NCI-H226 (cell line): Measurements from ENCODE around the gene C1QTNF1.

Experiments used
- DNase-seq: peaks from one replicate; pipeline ENCODE4 v3.0.0-alpha.2; 2015

C1QTNF1 gene, protein sequence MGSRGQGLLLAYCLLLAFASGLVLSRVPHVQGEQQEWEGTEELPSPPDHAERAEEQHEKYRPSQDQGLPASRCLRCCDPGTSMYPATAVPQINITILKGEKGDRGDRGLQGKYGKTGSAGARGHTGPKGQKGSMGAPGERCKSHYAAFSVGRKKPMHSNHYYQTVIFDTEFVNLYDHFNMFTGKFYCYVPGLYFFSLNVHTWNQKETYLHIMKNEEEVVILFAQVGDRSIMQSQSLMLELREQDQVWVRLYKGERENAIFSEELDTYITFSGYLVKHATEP

DNA sequence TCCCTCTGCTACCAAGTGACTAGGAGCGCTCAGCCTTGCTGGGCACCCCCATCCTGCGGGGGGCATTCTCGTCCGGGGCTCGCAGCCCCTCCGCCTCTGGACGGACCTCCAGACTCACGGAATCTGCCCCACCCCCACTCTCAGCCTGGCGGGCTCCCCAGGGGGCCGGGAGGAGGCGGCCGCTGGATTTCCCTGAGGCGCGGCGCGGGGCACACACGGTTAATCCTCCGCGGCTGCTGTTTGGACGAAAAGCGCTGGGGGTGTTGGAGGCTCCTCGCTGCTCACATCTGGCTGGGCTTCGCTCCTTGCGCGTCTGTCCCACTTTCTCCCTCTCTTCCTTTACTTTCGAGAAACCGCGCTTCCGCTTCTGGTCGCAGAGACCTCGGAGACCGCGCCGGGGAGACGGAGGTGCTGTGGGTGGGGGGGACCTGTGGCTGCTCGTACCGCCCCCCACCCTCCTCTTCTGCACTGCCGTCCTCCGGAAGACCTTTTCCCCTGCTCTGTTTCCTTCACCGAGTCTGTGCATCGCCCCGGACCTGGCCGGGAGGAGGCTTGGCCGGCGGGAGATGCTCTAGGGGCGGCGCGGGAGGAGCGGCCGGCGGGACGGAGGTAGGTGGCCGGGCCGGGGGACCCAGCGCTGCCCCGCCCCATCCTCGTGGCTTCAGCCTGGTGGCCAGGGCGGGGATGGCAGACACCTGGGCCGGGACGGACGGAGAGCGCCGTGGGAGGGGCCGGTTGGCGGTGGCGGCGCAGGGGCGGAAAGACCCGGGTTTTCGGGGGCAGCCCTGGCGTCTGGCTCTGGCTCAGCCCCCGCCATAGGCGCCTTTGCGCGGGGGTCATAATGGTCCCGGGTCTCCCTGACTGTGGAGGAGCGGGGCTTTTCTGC lies at the start of gene C1QTNF1:
TSS of gene C1QTNF1 (plus strand) at position 284 of the 886 bp plus-strand sequence. CDS start 19,800 bp downstream, outside the sequence.
- DNase-seq, result no peak

DNA sequence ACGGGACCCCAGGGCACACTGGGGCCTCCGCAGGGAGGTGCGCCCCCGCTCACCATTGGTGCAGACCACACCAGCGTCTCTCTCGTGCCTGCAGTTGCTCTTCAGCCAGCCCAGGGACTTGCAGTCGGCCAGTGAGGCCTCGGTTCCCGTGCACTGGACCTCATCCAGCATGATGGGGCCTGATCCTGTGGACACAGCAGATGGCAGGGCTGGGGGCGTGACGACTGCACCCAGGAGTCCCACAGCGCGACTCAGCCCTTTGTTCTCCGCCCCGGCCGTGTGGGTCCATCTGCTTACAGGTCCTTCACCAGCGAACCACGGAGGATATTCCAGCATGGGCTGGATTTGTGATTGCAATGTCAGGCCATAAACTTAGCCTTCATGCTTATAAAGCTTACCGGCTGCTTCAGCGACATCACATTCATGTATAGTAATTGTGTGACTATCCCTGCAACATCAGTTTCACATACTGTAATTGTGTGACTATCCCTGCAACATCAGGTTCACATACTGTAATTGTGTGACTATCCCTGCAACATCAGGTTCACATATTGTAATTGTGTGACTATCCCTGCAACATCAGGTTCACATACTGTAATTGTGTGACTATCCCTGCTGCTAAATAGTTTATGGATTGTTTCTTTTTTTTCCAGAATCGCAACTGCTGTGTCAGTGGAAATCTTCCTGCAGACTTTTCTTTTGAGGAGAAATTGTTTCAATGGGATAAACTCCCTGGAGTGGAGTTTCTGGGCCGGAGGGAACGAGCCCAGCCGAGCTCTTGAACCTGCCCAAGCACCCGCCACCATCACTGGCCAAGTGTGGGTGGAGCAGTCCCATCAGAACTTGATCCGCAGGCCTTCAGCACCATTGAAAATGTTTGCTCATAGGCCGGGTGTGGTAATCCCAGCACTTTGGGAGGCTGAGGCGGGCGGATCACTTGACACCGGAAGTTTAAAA lies 49.1 kb upstream of the C1QTNF1 start:
- DNase-seq, result no peak

DNA sequence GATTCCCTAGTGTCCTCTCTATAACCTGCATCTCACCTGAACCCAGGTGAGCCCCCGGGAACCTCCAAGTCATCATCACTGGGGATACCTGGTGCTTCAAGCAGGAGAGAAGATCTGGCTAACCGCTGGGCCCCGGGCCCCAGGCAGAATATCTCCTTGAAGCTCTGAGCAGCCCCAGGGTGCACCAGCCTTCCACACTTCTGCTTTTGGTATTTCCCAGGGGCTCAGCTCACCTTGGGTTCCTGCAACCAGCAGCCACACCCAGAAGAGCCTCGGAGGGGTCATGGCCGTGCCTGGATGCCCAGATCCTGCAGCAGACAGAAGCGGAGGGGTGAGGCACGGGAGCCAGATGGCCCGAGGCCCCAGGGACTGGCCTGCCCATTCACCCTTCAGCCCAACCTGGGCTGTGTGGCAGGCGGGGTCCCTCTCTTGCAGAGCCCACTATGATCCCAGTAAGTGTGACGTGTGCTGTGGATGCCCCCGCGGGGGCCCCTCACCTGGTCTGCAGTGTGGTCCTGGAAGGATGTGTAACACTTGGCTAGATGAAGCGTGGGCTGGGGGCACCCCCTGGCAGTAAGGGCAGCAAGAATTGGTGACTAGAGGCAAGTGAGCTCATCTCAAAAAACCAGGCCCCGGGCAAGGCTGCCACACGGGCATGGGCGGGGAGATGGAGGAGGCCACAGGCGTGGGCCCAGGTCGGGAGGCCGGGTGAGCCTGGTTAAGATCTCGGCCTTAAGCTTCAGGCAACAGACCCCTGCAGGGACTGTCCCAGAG lies 46.9 kb upstream of the C1QTNF1 start:
- no peak for DNase-seq

DNA sequence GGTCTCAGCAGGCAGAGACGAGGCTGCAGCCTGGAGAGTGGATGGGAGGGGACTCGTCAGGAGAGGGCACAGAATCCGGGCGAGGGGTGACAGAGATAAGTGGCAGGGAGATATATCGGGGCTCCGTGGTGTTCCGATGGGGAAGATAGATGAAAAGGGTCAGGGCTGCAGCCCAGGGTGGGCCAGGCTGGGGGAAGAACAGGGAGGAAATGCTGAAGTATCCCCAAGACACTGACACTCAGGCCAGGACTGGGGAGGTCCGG lies 46.4 kb upstream of the C1QTNF1 start:
- DNase-seq, result no peak

DNA sequence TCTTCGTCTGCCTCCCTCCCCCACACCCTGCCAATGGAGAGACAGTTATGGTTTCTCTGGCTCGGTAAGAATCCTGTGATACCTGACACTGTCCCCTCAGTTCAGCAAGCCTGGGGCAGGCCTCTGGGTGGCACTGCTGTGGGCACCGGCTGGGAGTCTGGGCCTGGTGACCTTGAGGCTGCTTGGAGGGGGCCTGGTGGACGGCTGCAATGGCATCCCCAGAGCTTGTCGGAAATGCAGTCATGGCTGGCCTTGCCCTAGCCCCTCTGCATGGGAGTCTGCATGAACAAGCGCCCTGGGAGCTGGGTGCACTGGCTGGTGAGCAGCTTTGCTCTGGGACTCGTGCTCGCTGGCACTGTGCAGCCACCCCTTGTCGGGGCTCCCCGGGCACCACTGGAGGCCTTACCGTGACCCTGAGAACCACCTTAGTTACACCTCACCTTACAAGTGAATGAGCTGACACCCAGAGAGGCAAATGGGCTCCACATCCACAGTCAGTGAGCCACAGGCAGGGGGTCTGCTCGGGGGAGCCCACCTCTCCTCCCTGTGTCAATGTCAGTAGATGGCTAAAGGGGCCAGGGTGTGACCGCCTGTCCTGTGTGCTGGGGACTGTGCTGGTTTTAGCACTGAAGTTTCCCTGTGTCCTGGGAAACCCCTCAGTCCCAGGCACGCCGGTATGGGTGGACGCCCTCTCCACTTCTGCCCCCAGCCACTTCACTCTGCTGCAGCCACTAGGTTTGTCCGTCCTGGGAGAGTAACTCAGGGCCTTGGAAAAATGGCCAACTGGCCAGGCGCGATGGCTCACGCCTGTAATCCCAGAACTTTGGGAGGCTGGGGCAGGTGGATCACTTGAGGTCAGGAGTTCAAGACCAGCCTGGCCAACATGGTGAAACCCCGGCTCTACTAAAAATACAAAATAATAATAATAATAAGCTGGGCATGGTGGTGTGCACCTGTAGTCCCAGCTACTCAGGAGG lies 45.7 kb upstream of the C1QTNF1 start:
- DNase-seq, result no peak

DNA sequence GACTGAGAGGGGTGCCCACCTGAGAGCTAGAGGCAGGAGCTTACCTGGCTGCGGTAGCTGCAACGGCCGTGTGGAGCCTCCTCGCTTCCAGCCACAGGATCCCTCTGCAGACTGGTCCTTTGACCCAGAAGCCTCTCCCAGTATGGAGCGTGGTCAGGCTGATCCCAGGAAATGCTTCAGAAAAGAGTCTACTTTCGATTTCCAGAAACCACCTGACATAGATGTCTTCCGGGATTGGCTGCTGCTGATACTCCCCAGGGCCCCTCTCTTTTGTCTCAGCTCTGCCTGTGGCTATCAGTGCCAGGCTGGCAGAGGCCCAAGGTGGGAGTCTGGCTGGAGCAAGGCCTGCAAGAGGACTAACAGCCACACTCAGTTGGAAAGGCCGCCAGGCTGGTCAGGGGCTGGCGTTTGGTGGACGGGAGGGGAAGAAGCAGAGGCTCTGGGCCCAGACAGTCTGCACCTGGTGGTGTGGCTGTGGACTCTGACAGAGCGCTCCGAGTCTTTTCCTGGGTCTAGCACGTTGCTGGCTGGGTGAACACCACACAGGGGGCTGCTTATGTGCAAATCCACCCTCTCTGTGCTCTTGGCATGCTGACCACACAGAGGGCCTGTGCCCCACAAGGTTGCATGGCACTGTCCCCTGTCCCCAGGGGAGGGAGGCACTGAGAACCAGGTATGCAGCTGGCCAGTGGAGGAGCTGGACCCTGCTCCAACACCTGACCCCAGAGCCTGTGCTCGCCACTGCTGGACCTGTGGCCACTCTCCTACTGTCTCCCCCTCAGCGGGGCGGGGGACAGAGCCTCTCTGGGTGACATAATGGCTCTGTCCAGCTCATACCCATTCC lies 44.0 kb upstream of the C1QTNF1 start, which contains the start of gene LGALS3BP:
TSS of gene LGALS3BP (minus strand) at position 144 of the 844 bp plus-strand sequence. CDS start 2,732 bp downstream, outside the sequence.
- peak; percentile 95 for DNase-seq

DNA sequence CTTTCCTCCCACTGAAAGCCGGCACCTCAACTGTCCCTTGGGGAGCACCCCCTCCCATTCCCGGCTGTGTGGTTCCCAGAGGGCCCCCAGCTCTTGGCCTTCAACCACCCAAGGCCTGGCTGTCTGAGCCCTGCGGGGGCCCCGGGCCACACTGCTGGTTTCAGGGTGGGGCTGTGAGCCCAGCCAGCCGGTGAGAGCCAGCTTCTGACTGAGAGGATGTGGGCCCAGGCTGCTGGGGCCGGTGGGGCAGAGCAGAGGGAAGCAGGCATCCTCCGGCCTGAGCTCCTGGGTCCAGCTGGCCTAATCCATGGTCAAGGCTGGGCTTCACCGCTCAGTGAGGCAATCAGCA lies 43.4 kb upstream of the C1QTNF1 start:
- no peak for DNase-seq

DNA sequence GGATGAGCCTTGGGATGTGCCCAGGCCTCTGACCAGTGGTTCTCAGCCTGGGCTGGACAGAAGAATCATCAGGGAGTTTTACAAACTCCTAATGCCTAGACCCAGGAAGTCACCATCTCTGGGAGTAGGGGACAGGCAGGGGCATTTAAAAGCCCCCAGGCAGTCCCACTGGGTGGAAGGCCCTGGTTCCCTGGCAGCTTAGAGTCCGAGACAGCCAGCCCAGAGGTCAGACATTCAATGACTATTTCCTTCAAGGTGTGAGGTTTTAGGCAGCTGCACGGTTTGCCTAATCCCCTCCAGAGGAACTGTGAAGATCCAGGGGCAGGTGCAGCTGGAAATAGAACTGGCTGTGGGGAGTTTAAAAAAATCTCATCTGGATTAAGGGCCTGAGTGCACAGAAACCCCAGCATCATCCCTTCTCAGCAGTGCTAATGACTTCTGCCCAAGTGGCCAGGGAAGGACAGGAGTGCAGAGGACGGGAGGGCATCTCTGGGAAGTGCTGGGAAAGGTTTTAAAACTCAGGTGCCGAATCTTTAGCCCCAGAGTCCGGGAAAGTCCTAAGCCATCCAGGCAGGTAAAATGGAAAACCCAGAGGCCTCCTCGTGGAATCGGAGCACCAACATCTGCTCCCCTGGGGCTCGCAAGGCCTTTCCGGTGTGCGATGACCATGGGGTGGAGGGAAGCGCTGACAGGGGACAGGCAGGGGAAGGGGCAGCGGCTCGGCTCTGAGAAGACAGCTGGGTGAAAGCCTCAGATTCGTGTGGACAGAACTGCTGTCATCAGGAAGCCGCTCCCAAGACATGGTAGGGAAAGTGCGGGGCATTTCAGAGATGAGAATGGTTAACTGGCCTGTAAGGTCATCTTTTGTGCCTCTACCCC lies 42.7 kb upstream of the C1QTNF1 start:
- DNase-seq, result no peak

DNA sequence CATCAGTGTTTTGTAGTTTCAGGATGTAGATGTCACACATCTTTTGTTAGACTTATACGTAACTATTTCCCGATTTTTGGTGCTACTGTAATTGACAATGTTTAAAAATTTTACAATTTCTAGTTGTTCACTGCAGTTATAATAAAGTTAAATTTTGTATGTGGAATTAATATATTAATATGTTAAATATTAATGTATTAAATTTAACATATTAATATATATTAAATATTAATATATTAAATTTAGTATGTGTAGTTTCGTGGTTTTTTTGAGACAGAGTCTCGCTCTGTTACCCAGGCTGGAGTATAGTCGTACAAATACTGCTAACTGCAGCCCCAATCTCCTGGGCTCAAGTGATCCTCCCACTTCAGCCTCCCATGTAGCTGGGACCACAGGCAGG lies 38.6 kb upstream of the C1QTNF1 start:
- DNase-seq, result no peak

DNA sequence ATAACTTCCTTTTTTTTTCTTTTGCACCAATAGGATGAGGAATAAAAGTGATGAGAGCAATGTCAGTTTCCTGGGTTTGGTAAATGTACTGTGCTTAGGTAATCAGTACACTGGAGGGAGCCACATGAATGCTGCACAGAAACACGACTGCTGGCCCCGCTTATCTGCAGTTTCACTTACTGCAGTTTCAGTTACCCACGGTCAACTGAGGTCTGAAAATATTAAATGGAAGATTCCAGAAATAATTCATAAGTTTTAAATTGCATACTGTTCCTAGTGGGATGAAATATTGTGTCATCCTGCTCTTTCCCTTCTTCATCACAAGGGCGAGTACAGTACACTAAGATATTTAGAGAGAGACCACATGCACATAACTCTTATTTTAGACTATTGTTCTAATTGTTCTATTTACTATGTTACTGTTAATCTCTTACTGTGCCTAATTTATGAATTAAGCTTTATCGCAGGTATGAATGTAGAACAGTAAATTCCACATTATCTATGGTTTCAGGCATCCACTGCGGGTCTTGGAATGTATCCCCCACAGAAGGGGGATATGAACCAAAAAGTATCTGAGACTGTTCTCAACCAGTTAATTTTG lies 37.8 kb upstream of the C1QTNF1 start:
- no peak for DNase-seq

DNA sequence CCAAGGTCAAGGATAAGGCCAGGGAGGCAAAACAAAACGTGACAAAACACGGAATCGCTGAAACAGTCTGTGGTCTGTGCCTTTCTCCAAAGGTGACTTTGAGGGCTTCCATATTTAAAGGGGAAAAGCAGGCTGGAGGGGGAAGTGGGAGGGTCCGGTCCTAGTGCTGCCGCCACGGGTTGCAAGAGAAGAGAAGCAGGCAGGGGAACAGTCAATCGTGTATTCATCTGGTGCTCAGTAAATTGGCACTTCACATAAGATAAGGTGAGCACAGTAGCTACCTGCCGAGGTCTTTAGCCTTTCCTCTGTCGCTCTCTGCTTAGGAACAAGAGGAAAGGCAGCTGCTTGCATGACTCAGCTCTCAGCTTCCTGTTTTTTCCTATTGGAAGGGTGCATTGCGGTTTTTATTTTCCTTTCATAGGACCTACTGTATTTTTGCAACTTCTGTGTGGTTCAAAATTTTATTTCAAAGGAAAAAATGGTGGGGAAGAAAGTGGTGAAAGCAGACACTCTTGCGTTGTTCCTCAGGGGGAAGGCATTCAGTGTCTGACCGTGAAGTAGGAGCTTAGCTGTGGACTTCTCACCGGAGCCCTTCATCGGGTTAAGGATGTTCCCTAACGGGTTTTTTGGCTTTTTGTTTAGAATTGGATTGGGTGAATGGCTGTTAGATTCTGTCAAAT lies 37.2 kb upstream of the C1QTNF1 start:
- DNase-seq, result peak; percentile 33

DNA sequence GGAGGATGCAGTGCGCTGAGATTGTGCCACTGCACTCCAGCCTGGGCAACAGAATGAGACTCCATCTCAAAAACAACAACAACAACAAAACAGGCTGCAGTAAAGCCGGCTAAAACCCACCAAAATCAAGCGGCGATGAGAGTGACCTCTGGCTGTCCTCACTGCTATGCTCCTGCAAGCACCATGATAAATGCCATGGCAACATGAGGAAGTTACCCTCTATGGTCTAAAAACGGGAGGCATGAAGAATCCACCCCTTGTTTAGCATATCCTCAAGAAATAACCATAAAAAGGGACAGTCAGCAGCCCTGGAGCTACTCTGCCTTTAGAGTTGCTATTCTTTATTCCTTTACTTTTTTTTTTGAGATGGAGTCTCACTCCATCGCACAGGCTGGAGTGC lies 35.8 kb upstream of the C1QTNF1 start:
- no peak for DNase-seq

DNA sequence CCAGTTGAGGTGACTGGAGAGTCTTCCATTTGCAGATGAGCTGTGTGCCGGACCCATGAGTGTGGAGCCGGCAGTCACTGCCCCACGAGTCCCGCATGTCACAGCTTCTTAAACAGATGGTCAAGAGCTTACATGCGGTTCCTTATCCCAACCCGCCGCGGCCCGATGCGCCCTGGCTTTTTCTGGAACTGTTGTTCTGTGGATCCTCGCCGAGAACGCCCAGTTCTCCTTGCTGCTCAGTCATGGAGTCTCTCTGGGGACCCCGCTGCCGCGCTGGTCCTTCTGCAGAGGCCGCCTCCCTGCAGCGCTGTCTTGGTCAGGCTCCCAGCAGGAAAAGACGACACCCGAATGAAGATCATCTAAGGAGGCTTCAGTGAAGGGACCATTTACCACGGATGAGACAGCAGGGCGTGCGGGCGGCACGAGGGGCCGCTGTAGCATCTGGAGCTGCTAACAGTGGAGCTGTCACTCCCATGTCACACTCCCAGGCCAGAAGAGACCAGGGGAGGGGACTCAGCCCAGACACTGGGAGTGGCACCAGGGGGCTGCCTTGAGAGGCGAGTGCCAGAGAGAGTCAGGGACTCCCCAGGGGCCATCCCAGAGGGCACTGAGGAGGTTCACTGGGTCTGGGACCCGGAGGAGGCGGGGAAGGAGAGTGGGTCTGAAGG lies 33.5 kb upstream of the C1QTNF1 start:
- DNase-seq, result no peak

DNA sequence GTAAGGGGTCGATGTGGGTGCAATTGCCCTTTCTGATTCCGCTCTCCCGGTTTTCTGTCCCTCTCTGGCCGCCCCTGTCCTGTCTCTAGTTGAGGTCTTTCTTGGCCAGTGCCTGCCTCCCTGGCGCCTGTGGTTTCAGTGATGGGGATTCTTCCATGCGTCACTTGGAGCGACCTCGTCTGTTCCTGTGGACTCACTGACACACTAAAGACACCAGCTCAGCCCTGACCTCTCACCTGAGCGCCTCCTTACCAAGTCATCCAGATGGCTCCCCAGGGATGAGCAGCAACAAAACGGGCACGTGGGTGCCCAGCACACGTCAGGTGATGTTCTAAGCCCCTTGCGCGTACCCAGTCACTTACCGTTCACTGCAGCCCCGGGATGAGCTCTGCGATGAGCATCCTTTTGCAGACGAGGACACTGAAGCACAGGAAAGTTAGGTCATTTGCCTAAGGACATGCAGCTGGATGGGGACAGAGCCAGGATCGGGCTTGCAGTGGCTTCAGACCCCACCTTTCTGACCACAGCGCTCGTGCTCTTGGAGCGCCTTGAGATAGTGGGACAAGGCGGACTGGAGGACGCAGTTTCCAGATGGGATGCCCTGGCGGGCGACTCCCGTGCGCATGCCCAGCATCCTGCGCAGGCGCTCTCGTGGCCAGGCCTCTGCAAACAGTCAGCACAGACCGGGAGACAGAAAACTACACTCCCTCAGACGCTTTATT lies 32.8 kb upstream of the C1QTNF1 start:
- no peak for DNase-seq

DNA sequence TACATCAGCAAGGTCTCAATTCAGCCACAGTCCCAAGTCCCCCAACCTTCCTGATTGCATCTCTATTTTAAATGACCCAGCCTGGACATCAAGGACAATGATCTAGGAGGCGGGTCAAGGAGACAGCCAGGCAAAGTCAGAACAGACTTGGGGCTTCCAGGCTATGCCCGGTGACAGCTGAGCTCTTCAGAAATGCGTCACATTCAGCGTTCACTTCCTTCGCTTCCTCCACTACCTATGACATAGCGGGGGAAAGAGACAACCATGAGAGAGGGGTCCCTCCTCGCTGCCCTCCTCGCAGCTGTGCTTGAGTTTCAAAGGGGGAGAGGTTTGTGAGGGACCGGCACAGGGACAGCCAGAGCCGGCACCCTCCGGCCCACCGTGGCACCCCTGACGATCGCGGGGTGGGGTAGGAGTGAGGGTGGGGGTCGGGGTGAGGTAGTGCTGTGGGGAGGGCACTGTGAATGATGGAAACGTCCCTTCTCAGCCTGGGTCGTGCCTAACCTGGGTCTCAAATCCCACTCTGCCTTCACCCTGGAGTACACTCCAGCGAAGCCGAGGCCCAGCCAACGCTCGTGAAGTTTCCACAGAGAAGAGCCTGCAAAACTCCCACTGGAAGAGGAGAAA lies 31.9 kb upstream of the C1QTNF1 start:
- DNase-seq, result no peak

DNA sequence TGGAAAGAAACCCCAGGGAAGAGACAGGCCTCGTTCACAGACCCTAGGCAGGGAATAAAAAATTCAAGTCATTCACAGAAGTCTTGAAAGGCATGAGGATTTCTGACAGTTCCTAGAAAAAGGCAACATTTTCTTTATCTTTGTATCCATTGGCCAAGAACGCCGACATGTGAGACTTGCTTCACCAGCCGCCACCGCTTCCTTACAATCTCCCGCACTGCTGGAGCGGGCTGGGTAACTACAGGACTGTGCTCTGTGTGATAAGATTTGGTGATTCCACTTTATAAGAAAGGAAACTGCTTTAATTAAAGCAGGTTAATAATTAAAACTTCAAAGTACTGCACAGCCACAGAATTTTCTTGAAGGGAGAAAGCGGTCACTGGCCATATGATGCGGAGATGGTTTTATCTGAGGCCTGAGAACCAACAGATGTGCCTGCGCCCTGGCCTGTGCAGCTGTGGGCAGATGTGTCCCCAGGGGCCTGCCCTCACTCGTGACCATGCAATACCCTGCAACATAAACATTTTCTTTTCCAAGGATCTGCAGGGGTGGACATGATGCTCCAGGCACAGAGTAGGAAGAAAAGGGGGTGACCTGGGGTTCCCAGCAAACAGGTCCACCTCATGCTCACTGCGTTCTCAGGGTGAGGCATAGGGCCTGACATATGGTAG lies 31.3 kb upstream of the C1QTNF1 start:
- no peak for DNase-seq
